Transverse colon (tissue), 3 donors: ENCODE measurements around the gene KPNA6.

Experiments used
- POLR2A ChIP-seq: fragments of 450-650 bp; IDR thresholded peaks from one replicate; pipeline ENCODE4 v1.6.1; 2016; ENCODE audit warnings: antibody characterized with exemption, mild to moderate bottlenecking, moderate library complexity
- TF ChIP-seq, protein P1 (sequence below), 5 experiments: fragments of 200-600 bp in 3 of 5; fragments of 450-650 bp in 2 of 5; sonication (generic) in 3 of 5; IDR thresholded peaks; 1 replicate in 2 of 5; 2 replicates in 3 of 5; pipeline ENCODE4 v1.5.1; 2016 to 2017; ENCODE audit warnings: antibody characterized with exemption in 5 of 5, inconsistent platforms in 3 of 5, mild to moderate bottlenecking in 2 of 5, moderate library complexity in 1 of 5

DNA sequence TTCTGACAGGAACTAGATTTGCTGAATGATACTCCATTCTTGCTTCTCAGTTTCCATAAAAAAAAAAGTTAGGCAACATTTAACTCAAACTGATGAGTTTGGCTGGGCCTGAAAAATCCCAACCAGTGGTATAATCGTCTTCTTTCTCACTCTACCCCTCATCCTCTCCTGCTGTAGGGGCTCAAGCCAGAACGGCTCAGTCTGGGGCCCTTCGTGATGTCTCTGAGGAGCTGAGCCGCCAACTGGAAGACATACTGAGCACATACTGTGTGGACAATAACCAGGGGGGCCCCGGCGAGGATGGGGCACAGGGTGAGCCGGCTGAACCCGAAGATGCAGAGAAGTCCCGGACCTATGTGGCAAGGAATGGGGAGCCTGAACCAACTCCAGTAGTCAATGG is 73.2 kb downstream of the KPNA6 start:
- TF ChIP-seq, protein P1, sequence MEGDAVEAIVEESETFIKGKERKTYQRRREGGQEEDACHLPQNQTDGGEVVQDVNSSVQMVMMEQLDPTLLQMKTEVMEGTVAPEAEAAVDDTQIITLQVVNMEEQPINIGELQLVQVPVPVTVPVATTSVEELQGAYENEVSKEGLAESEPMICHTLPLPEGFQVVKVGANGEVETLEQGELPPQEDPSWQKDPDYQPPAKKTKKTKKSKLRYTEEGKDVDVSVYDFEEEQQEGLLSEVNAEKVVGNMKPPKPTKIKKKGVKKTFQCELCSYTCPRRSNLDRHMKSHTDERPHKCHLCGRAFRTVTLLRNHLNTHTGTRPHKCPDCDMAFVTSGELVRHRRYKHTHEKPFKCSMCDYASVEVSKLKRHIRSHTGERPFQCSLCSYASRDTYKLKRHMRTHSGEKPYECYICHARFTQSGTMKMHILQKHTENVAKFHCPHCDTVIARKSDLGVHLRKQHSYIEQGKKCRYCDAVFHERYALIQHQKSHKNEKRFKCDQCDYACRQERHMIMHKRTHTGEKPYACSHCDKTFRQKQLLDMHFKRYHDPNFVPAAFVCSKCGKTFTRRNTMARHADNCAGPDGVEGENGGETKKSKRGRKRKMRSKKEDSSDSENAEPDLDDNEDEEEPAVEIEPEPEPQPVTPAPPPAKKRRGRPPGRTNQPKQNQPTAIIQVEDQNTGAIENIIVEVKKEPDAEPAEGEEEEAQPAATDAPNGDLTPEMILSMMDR (IDR thresholded peaks at IDR 0.05): no peak
- TF ChIP-seq POLR2A: no peak
